ENCODE data around the gene SPATA18.
"Not testable (repeated sequence)": the region's sequence is repeated elsewhere in the genome, so short reads cannot be mapped to it uniquely, and the experiment has no call there.

Gene SPATA18

DNA sequence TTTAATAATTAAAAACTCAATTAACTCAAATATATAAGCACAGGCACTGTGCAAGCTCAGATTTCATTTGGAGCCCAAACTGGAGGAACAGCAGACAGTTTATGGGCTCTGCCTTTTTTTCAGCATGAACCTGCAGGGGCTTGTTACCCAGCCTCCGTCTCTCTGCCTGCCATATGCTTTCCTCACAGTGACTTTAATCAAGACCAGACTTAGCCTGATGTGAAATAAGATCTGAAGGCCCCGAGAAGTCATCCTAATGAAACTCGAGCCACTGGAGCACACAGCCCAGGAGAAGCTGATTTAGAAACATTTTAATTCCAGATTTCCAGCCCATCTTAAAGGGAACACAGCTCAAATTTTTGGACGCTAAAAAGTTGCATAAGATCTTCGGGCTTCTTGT lies 55.6 kb downstream of the SPATA18 start:
- ATAC-seq: no peak

DNA sequence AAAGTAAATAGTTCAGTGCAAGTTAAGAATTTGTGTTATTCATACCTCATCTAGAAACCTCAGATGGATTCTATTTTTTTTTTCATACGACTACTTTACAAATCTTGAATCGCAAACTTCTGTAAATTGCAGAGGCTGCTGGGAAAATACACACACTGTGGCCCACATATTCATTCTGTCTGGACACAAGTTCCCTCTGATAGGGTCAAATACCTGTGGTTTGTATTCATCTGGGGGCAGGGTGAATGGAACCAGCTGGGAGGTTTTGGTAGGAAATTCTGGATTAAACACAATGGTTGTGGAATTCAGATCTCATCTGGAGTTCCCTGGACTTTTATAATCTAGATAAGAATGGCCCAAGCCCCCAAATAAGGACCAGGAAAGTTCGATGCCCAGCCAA lies 56.2 kb downstream of the SPATA18 start:
- ATAC-seq: no peak

DNA sequence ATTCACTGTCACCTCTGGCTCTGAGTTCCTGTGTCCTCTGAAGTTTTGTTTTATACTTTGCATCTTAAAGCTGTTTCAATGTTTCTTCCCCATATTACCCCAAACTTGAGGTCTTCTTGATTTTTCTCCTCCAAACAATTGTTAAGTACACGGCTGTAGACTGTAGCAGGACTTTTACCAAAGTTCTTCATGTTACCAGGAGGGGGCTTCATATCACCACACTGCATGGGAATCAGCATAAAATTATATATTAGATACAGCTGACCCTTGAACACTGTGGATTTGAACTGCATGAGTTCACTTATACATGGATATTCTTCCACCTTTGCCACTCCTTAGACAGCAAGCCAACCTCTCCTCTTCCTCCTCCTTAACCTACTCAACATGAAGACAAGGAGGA lies 56.6 kb downstream of the SPATA18 start:
- no peak for ATAC-seq

DNA sequence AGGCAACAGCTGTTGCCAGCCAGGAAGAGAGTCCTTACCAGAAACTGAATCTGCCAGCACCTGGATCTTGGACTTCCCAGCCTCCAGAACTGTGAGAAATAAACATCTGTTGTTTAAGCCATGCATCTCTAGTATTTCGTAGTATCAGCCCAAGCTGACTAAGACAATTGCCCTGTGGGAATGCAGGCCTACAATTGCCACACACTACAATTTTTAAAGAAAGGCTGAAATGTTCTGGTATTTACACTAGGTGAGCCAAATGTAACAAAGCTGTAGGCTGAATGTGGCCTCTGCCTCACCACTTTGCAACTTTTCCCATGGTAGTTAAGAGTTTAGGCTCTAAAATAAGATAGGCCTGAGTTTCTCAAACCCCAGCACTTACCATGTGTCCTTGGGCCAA lies 59.1 kb downstream of the SPATA18 start:
- ATAC-seq: no peak

DNA sequence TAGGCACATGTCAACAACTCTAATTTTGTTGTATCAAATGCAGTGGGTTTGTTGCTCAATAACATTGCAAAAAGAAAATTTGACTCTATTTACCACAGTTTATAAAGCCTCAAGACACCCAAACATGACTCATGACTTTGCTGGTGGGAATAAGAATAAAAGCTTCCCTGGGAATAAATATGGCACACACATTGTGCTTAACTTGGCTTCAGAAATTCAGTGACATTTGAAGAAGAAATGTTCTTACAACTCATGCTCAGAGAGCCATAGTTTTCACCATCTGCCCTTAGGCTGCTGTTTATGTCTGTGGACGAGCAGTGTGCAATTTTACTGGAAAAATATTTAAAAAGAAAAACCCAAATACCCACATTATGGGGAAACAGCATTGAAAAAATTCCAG lies 60.9 kb downstream of the SPATA18 start:
- no peak for ATAC-seq

DNA sequence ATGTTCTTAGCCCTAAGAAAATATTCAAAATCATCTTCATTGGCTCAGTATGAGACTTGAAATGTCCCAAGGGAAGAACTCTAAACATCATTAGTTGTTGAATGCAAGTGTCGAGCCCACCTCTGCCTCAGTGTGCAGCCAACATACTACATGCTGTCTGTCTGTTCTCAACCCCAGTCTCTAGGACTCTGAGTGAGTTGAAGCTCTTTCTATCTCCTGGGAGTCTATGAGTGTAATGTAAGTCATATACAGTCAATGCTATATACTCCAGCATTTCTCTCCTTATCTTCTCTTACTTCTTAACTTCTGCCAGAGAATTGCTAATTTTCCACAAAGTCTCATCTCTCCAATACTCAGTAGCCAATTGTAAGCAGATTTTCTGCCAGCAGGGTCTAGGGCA lies 61.3 kb downstream of the SPATA18 start:
- ATAC-seq: no peak

DNA sequence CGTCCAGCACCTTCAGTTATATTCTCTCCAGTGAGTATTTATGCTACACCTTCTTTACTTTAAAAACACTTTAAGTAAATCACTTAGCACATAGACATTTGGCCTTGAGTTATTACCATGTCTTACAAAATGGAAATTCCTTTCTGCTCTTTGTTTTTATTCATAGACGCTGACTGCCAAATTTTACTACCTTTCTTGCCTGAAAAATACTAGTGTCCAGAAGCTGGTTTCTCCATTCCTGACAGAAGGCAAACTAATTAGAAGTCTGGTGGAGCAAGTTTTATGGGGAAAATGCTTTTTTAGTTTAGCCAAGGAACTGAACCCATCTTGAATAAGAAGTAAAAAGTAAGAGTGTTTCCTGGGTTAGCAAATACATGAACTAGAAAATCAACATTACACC lies 65.5 kb downstream of the SPATA18 start:
- no peak for ATAC-seq

DNA sequence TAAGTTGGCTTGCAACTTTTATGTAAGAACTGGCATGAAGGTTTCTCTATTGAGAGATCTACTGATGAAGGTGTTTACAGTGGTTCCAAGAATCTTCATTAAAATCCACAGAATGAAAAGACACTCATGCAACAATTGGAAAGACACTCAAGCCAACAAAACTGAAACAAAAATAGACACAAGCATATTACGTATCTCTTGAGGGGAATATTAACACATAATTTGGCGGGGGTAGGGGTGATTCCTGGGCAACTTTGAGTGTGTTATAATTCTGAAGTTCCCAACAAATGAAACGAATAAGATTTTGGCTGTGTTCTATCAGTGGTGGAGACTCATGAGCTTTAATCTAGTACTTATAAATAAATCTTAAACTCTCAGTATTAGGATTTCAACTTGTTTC lies 75.1 kb downstream of the SPATA18 start:
- ATAC-seq: no peak

DNA sequence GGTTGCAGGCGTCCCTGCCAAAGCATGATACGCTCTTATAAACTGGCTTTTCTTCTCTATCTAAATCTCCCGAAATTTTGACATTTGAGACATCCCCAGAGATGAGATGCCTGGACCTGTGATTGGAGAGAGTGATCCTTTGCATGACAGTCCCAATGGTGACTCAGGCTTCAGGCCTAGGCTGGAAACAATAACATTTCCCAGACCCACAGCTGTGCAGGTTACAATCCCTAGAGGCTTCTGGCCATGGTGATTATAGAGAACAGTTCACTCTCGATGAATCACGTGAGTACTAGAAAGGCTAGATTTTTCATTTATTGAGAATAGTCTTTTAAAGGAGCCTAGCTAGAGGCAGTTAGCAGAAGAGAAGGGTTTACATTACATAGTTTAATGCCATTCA lies 75.9 kb downstream of the SPATA18 start:
- ATAC-seq: no peak

DNA sequence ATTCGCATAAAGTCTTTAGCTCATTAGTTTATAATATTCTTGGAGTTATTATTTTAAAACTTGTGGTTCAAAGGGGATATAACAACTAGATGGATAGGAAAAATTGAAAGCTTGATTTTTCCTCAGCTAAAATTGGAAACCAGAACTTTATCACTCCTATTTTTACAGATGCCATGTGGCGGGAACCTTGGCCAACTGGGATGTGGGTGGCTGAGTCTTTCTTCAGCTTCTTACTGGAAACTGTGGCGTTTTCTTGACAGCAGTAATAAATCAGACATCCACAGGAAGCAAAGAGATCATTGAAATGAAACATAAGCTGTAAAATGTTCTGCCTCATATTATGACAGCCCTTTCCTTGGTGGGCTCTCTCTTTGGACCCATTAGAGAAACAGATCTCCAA lies 84.1 kb downstream of the SPATA18 start:
- no peak for ATAC-seq

DNA sequence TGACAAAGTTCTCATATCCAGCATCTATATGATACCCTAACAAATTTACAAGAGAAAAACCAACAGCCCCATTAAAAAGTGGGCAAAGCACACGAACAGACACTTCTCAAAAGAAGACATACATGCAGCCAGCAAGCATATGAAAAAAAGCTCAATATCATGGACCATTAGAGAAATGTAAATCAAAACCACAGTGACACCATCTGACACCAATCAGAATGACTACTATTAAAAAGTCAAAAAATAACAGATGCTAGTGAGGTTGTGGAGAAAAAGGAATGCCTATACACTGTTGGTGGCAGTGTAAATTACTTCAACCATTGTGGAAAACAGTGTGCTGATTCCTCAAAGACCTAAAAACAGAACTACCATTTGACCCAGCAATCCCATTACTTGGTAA lies 86.0 kb downstream of the SPATA18 start:
- not testable (repeated sequence) for ATAC-seq

DNA sequence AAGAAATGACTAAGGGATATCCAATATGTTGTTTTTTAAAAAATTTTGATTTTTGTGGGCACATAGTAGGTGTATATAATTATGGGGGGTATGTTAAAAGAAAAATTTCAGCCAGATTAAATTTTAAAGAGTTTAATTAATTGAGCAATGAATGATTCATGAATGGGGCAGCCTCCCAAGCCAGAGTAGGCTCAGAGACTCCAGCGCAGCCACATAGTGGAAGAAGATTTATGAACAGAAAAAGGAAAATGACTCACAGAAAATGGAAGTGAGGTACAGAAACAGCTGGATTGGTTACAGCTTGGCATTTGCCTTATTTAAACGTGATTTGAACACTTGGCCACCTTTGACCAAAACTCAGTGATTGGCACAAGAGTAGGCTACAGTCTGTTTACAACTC lies 91.7 kb downstream of the SPATA18 start:
- no peak for ATAC-seq

DNA sequence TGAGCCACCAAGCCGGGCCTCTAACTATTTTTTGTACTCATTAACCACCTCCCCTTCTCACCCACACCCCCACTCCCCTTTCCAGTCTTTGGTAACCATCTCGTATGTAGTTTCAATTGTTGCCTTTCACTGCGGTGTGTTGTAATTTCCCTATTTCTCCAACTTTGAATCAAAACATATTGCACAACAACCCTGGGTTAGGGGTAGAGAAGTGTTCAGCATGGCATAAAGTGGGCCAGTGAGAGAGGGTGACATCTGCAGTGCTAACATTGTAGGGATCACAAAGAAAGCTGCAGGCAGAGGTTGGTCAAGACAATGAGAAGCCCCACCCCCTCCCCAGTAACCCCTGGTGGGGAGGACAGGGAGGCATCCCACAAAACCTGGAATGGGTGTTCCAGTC lies 92.7 kb downstream of the SPATA18 start:
- ATAC-seq: no peak

DNA sequence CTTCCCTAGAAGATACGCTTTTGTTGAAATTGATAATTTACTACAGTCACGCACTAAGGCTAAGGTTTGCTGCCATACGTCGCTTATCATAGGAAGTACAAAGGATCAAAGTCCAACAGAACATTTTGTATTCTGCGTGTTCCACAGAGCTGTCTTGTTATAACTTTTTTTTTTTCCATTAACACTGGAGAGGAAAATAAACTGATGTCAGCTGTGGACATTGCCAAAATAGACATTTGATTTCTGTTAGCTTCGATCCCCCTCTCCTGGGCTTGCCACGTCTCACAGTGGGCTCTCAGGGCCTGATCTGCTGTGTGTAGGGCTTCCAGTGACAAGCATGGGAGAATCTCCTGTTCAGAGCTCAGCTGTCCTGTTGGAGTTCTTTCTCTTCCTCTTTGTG lies 93.3 kb downstream of the SPATA18 start:
- ATAC-seq: no peak

Data from activated CD4-positive, CD25-positive, alpha-beta regulatory T cell treated with anti-CD3 and anti-CD28 coated beads, Interleukin-2, amount 50 U/mL, for 24 hours (primary cell).